ENCODE measurements around the gene TRERF1. TPM values are rescaled to one million over a fixed set of nuclear protein-coding genes. Genes with fewer than 3 reads are reported as not detected.

Gene TRERF1
- total RNA-seq, 2 donors from 2014 or later, result 37.2 to 43.0 TPM

GRCh38 chr6:42409581-42409980, 42.1 kb downstream of the TRERF1 start:
- no peak for ATAC-seq (replicated peaks in 1 of 2)
- H3K27me3 Mint-ChIP-seq (ENCODE audit: low read depth), result no peaks in the 10 kb centered on the region
- no peak for DNase-seq
- peaks cover 0 to 2% of the 10 kb centered on the region in 2 donors for H3K9me3 Mint-ChIP-seq
- peaks cover 0 to 1% of the 10 kb centered on the region in 2 donors for H3K36me3 Mint-ChIP-seq (ENCODE audit: insufficient read depth in 2 of 2)
- H3K4me3 Mint-ChIP-seq, result peak overlapping the region in 1 of 2 donors; percentile 8
- H3K27ac Mint-ChIP-seq, result peak overlapping the region; percentile 64
- peaks cover 42% of the 10 kb centered on the region for H3K4me1 Mint-ChIP-seq (ENCODE audit: low read depth)

GRCh38 chr6:42407379-42407778, 44.3 kb downstream of the TRERF1 start:
- Mint-ChIP-seq H3K27me3 (ENCODE audit: low read depth) (no peaks in the 10 kb centered on the region), H3K27ac (peak overlapping the region; percentile 88), H3K9me3 (peaks cover 0 to 2% of the 10 kb centered on the region in 2 donors), H3K4me1 (ENCODE audit: low read depth) (peaks cover 63% of the 10 kb centered on the region), H3K36me3 (ENCODE audit: insufficient read depth in 2 of 2) (peaks cover 0 to 7% of the 10 kb centered on the region in 2 donors), H3K4me3 (peak overlapping the region; percentile 13 to 84)
- DNase-seq (peak in 1 of 2 donors; percentile 29), ATAC-seq (replicated peaks in 1 of 2) (peak; percentile 53 to 75)

- peaks cover 0 to 8% of the 10 kb centered on the region in 2 donors for H3K36me3 Mint-ChIP-seq (ENCODE audit: insufficient read depth in 2 of 2)
- DNase-seq, result no peak
- peaks cover 71% of the 10 kb centered on the region for H3K4me1 Mint-ChIP-seq (ENCODE audit: low read depth)
- peaks cover 0 to 2% of the 10 kb centered on the region in 2 donors for H3K9me3 Mint-ChIP-seq
- peak overlapping the region; percentile 88 for H3K27ac Mint-ChIP-seq
- H3K4me3 Mint-ChIP-seq, result peak overlapping the region; percentile 13 to 84
- no peaks in the 10 kb centered on the region for H3K27me3 Mint-ChIP-seq (ENCODE audit: low read depth)
- ATAC-seq (replicated peaks in 1 of 2), result no peak
Measured at GRCh38 chr6:42406306-42407280, 45.1 kb downstream of the TRERF1 start.

GRCh38 chr6:42405021-42405420, 46.7 kb downstream of the TRERF1 start:
- DNase-seq, result no peak
- Mint-ChIP-seq H3K9me3 (peaks cover 0 to 2% of the 10 kb centered on the region in 2 donors), H3K36me3 (ENCODE audit: insufficient read depth in 2 of 2) (peaks cover 0 to 10% of the 10 kb centered on the region in 2 donors), H3K27me3 (ENCODE audit: low read depth) (no peaks in the 10 kb centered on the region), H3K27ac (peak overlapping the region; percentile 86), H3K4me3 (peak overlapping the region in 1 of 2 donors; percentile 81), H3K4me1 (ENCODE audit: low read depth) (peaks cover 73% of the 10 kb centered on the region)
- ATAC-seq (replicated peaks in 1 of 2), result no peak

- peaks cover 70% of the 10 kb centered on the region for H3K4me1 Mint-ChIP-seq (ENCODE audit: low read depth)
- H3K4me3 Mint-ChIP-seq, result peak overlapping the region; percentile 81 to 85
- DNase-seq, result peak; percentile 58 to 63
Measured at GRCh38 chr6:42404484-42404883, 47.2 kb downstream of the TRERF1 start.

GRCh38 chr6:42403831-42404230, 47.9 kb downstream of the TRERF1 start:
- H3K27ac Mint-ChIP-seq, result peak overlapping the region; percentile 24
- DNase-seq (no peak), ATAC-seq (replicated peaks in 1 of 2) (no peak)
- peaks cover 0 to 2% of the 10 kb centered on the region in 2 donors for H3K9me3 Mint-ChIP-seq
- peaks cover 0 to 12% of the 10 kb centered on the region in 2 donors for H3K36me3 Mint-ChIP-seq (ENCODE audit: insufficient read depth in 2 of 2)
- peak overlapping the region; percentile 81 to 85 for H3K4me3 Mint-ChIP-seq
- peaks cover 76% of the 10 kb centered on the region for H3K4me1 Mint-ChIP-seq (ENCODE audit: low read depth)
- no peaks in the 10 kb centered on the region for H3K27me3 Mint-ChIP-seq (ENCODE audit: low read depth)

More at GRCh38 chr6:42404484-42404883, 47.2 kb downstream of the TRERF1 start:
- peaks cover 0 to 10% of the 10 kb centered on the region in 2 donors for H3K36me3 Mint-ChIP-seq (ENCODE audit: insufficient read depth in 2 of 2)
- H3K27me3 Mint-ChIP-seq (ENCODE audit: low read depth), result no peaks in the 10 kb centered on the region
- H3K27ac Mint-ChIP-seq, result peak overlapping the region; percentile 86
- ATAC-seq (replicated peaks in 1 of 2), result peak; percentile 47 to 49
- peaks cover 0 to 2% of the 10 kb centered on the region in 2 donors for H3K9me3 Mint-ChIP-seq

GRCh38 chr6:42403421-42403820, 48.3 kb downstream of the TRERF1 start:
- Mint-ChIP-seq H3K4me1 (ENCODE audit: low read depth) (peaks cover 80% of the 10 kb centered on the region), H3K27ac (peak overlapping the region; percentile 98), H3K9me3 (peaks cover 0 to 2% of the 10 kb centered on the region in 2 donors), H3K27me3 (ENCODE audit: low read depth) (no peaks in the 10 kb centered on the region), H3K36me3 (ENCODE audit: insufficient read depth in 2 of 2) (peaks cover 0 to 16% of the 10 kb centered on the region in 2 donors), H3K4me3 (peak overlapping the region; percentile 81 to 85)
- ATAC-seq (replicated peaks in 1 of 2) (no peak), DNase-seq (no peak)

GRCh38 chr6:42402184-42402583, 49.5 kb downstream of the TRERF1 start:
- H3K4me3 Mint-ChIP-seq, result peak overlapping the region; percentile 81 to 85

GRCh38 chr6:42401613-42401951, 50.1 kb downstream of the TRERF1 start:
- Mint-ChIP-seq H3K4me3 (peak overlapping the region; percentile 51 to 65), H3K9me3 (peaks cover 0 to 2% of the 10 kb centered on the region in 2 donors), H3K27ac (peak overlapping the region; percentile 92), H3K27me3 (ENCODE audit: low read depth) (no peaks in the 10 kb centered on the region), H3K36me3 (ENCODE audit: insufficient read depth in 2 of 2) (peaks cover 0 to 17% of the 10 kb centered on the region in 2 donors), H3K4me1 (ENCODE audit: low read depth) (peaks cover 75% of the 10 kb centered on the region)
- ATAC-seq (replicated peaks in 1 of 2) (no peak), DNase-seq (no peak)

More at GRCh38 chr6:42402184-42402583, 49.5 kb downstream of the TRERF1 start:
- Mint-ChIP-seq H3K27me3 (ENCODE audit: low read depth) (no peaks in the 10 kb centered on the region), H3K9me3 (peaks cover 0 to 2% of the 10 kb centered on the region in 2 donors), H3K36me3 (ENCODE audit: insufficient read depth in 2 of 2) (peaks cover 0 to 17% of the 10 kb centered on the region in 2 donors), H3K27ac (peak overlapping the region; percentile 98), H3K4me1 (ENCODE audit: low read depth) (peaks cover 75% of the 10 kb centered on the region)
- peak; percentile 82 for DNase-seq
- ATAC-seq (replicated peaks in 1 of 2), result peak; percentile 91 to 92

- H3K4me1 Mint-ChIP-seq (ENCODE audit: low read depth), result peaks cover 73% of the 10 kb centered on the region
- peaks cover 0 to 2% of the 10 kb centered on the region in 2 donors for H3K9me3 Mint-ChIP-seq
- peak overlapping the region; percentile 51 to 65 for H3K4me3 Mint-ChIP-seq
- H3K27me3 Mint-ChIP-seq (ENCODE audit: low read depth), result no peaks in the 10 kb centered on the region
- peak overlapping the region; percentile 92 for H3K27ac Mint-ChIP-seq
- DNase-seq, result no peak
- peaks cover 0 to 17% of the 10 kb centered on the region in 2 donors for H3K36me3 Mint-ChIP-seq (ENCODE audit: insufficient read depth in 2 of 2)
- ATAC-seq (replicated peaks in 1 of 2), result no peak
Measured at GRCh38 chr6:42400886-42401612, 50.7 kb downstream of the TRERF1 start.

- H3K36me3 Mint-ChIP-seq (ENCODE audit: insufficient read depth in 2 of 2), result peaks cover 0 to 17% of the 10 kb centered on the region in 2 donors
- peak overlapping the region; percentile 92 for H3K27ac Mint-ChIP-seq
- no peak for ATAC-seq (replicated peaks in 1 of 2)
- no peaks in the 10 kb centered on the region for H3K27me3 Mint-ChIP-seq (ENCODE audit: low read depth)
- H3K4me1 Mint-ChIP-seq (ENCODE audit: low read depth), result peaks cover 79% of the 10 kb centered on the region
- DNase-seq, result no peak
- H3K9me3 Mint-ChIP-seq, result peaks cover 0 to 1% of the 10 kb centered on the region in 2 donors
- H3K4me3 Mint-ChIP-seq, result peak overlapping the region; percentile 27 to 44
Measured at GRCh38 chr6:42400061-42400760, 51.5 kb downstream of the TRERF1 start.

GRCh38 chr6:42396720-42397119, 55.0 kb downstream of the TRERF1 start:
- peaks cover 2 to 16% of the 10 kb centered on the region in 2 donors for H3K36me3 Mint-ChIP-seq (ENCODE audit: insufficient read depth in 2 of 2)
- H3K4me1 Mint-ChIP-seq (ENCODE audit: low read depth), result peaks cover 79% of the 10 kb centered on the region
- H3K27ac Mint-ChIP-seq, result peak overlapping the region; percentile 66
- H3K27me3 Mint-ChIP-seq (ENCODE audit: low read depth), result no peaks in the 10 kb centered on the region
- H3K4me3 Mint-ChIP-seq, result peak overlapping the region in 1 of 2 donors; percentile 3
- no peaks in the 10 kb centered on the region for H3K9me3 Mint-ChIP-seq
- DNase-seq (no peak), ATAC-seq (replicated peaks in 1 of 2) (peak; percentile 38)

Data from activated T-cell treated with anti-CD3 and anti-CD28 coated beads, Interleukin-2, amount 50 U/mL, for 72 hours (primary cell).